Middle frontal gyrus (tissue), 1 donor: ENCODE data around the gene HSPB1.
A peak's percentile ranks its signal among the peaks of the same experiment; 100 is the strongest.
"Not testable (repeated sequence)": the region's sequence is repeated elsewhere in the genome, so short reads cannot be mapped to it uniquely, and the experiment has no call there.

Experiments used
- DNase-seq: peaks from one replicate; pipeline ENCODE4 v3.0.0-alpha.2; 2015; ENCODE audit warnings: low spot score; ENCODE audit errors: extremely low spot score

HSPB1 gene

DNA sequence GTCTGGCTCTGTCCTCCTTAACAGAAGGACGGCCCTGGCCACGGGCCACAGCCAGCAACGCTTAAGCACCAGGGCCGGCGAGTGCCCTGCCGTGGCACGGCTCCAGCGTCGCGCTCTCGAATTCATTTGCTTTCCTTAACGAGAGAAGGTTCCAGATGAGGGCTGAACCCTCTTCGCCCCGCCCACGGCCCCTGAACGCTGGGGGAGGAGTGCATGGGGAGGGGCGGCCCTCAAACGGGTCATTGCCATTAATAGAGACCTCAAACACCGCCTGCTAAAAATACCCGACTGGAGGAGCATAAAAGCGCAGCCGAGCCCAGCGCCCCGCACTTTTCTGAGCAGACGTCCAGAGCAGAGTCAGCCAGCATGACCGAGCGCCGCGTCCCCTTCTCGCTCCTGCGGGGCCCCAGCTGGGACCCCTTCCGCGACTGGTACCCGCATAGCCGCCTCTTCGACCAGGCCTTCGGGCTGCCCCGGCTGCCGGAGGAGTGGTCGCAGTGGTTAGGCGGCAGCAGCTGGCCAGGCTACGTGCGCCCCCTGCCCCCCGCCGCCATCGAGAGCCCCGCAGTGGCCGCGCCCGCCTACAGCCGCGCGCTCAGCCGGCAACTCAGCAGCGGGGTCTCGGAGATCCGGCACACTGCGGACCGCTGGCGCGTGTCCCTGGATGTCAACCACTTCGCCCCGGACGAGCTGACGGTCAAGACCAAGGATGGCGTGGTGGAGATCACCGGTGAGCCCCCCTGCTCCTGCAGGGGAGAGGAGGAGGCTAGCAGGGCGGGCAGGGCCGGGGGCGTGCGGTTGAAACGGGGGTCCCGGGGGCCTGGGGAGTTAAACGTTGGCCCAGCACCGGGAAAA, at the start of gene HSPB1:
TSS of gene HSPB1 (plus strand) at position 327 of the 855 bp plus-strand sequence. CDS start at position 367, 40 bp downstream.
- DNase-seq = peak; percentile 36

DNA sequence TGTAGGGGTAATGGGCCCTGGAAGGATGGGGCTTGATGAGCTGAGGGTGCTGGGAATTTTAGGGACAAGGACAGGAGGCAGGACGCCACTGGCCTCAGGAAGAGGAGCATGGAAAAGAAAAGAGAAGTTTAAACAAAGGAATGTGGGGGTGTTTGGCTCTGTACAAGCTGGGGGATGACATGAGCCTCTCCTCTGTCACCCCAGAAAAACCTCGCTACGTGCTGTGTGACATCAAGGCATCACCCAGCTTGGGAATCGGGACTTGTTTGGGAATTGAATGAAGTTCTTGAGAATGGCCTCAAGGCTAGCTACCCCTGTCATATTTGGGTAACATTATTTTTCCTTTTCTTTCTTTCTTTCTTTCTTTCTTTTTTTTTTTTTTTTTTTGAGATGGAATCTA, 47.7 kb upstream of the HSPB1 start:
- no peak for DNase-seq

DNA sequence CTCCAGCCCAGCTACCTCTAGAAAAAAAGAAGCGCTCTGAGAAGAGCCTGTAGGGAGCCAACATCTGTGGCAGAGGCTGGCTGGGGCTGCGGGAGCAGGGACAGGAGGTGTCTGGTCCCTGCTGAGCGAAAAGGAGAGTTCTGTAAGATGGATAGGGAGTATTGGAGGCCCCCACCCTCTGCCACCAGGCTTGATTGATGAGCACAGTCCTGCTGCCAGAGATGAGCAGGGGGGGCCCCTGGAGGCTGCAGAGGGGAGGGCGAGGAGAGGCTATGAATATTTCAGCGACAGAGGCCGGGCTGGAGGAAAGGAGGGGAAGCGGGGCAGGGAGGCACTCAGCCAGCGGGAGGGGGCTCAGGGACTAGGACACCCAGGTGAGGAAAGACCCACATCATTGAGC, 44.5 kb upstream of the HSPB1 start:
- no peak for DNase-seq

DNA sequence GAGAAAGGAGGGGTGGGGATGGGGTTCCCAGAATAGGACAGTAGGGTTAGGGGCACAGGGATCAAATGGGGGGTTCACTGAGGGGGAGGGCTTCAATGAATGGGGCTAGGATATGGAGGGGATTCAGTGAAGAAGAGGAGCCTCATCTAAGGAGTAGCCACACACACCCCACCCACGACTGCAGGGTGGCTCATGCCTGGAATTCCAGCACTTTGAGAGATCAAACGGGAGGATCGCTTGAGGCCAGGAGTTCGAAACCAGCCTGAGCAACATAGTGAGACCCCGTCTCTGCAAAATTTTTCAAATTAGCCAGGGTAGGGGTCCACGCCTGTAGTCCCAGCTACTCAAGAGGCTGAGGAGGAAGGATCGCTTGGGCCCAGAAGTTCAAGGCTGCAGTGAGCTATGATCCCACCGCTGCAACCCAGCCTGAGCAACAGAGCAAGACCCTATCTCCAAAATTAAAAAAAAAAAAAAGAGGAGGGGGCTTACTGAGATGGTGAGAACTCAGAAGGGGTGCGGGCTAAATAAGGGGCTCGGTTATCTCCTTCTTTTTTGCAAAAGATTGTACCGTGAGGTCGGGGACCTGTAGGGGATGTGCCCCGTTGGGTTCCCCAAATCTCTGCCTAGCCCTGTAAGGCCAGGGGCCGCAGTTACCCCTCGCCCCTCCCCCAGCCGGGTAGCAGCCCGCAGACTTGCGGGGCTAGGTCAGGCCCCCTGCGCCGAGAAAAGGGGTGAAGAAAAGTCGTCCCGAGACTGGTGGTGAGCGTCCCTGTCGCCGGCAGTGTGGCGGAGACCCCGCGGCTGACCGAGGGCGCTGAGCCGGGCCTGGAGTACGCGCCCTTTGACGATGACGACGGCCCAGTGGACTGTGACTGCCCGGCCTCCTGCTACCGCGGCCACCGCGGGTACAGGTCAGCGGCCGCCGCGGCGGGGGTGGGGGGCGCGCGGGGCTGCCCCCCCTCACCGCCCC, 43.1 kb upstream of the HSPB1 start:
- no peak for DNase-seq

DNA sequence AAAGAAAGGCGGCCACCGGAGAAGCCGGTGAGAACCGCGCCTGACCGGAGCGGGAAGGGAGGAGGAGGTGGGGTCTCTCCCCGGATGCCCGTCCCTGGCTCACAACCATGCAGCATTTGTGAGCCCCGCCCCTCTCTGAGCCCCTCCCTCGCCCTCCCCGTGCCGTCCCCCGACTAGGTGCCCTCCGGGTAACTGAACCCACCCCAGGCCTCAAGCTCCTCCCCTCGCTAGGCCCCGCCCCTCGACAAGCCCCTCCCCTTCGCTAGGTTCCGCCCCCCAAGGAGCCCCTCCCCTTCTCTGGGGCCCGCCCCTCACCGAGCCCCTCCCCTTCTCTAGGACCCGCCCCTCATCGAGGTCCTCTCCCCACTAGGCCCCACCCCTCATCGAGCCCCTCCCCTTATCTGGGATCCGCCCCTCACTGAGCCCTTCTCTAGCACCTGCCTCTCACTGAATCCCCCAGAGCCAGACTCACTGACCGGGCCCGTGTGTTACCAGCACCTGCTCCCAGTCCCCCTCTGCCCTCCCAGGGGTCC, 42.2 kb upstream of the HSPB1 start:
- no peak for DNase-seq

DNA sequence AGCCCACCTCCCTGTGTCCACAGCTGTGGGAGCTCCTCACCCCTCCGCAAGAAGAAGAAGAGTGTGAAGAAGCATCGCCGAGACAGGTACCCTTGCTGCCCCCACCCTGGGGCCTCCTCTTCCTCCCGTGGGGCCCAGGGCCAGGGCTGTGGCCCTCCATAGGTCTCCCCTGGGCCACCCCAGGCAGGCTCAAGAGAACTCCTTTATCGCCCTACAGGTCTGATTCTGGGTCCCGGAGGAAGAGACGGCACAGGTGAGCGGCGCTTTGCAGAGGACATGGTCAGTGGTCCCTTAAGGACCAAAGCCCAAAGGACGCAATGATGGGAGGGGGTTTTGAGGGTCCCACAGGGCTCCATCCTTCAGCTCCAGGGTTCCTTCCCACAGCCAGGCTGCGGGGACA, 41.1 kb upstream of the HSPB1 start:
- DNase-seq = no peak

DNA sequence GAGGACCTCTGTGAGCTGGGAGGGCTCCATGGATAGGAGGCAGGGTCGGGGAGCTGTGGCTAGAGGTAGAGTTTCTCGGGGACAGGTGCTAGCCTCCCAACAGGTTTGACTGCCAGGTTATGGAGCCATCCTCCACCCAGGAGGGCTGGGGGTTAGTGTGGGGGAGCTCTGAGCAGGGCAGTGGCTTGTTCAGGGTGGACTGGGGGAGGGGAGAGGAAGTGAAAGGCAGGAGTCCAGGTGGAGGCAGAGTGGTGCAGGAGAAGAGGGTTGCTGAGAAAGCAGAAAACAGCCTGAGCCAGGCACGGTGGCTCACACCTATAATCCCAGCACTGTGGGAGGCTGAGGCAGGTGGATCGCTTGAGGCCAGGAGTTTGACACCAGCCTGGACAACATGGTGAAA, 40.5 kb upstream of the HSPB1 start:
- DNase-seq = no peak

DNA sequence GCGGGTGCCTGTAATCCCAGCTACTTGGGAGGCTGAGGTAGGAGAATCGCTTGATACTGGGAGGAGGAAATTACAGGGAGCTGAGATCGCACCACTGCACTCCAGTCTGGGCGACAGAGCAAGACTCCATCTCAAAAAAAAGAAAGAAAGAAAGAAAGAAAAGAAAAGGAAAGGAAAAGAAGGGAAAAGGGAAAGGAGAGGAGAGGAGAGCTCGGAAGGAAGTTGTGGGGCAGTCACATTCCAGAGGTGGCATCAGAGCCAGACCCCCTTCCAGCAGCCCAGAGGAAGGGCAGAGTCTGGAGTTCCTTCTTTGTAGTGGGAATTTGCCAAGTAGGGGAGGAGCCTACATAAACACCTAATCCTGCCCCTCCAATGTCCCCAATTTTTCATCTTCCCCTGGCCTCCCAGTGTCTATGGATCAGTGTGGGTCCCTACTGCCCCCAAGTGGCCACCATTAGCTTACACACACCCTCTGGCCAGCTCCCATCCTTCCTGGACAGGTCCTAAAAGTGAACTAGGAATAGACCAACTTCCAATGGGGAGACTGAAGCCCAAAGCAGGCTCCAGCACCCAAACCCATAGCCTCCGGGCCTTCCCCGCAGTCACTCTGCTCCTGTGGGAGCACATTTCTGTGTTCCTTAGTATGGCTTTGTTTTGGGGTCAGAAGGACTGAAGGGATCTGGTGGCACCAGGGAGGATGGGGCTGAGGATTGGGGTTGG, 39.6 kb upstream of the HSPB1 start:
- no peak for DNase-seq

DNA sequence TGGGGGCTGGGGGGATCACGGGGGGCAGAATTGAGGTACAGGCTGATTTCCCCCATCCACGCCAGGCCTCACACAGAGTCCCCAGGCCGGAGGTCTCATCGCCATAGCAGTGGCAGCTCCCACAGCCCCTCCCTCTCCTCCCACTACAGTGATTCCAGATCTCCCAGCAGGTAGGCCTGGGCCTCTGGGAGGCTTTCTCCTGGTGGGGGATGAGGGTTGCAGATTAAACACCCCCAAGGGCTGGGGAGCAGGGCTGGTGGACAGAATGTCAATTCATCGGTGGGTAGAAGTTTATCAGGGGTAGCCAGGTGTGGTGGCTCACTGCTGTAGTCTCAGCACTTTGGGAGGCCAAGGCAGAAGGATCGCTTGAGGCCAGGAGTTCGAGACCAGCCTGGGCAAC, 37.2 kb upstream of the HSPB1 start:
- DNase-seq = no peak

DNA sequence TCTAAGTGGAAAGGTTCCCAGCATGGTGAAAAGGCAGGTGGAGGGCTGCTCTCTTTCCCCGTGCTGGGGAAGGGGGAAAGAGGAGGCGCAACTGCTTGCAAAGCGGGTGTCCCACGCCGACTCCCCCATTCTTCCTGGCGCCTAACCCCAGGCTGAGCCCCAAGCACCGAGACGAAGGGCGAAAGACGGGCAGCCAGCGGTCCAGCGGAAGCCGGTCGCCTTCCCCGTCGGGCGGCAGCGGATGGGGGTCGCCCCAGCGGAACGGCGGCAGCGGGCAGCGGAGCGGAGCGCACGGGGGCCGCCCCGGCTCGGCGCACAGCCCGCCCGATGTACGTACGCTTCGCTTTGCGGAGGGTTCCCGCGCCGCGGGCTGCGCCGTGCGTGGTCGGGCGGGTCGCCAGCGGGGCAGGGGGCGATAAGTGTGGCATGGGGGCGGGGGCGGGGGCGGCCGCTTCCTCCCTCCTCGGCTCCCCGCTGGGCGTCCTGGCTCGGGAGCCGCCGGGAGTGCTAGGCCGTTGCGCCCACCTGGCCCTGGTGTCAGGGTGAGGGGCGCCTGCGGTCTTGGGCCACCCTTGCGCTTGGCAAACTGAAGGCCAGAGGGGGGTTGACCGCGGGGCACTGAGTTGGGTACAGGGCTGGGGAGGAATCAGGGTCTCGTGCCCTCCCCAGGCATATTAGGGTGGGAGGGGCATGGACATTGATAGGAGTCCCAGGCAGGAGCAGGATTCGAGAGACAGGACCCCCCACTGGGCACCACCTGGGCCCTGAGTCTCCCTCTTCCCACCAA, 35.2 kb upstream of the HSPB1 start:
- no peak for DNase-seq

DNA sequence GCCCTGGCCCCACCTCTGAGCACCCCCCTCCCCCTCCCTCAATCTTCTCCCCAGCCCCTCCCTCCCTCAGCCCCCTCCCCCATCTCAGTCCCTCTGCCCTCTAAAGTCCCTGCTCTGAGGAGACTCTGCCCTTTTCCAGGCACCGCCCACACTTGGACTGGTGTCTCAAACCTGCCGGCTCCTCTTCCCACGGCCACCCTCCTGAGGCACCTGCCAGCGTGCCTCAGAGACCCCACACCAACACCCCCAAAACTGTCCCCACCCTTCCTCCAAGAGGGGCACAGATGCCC, 34.6 kb upstream of the HSPB1 start:
- no peak for DNase-seq

DNA sequence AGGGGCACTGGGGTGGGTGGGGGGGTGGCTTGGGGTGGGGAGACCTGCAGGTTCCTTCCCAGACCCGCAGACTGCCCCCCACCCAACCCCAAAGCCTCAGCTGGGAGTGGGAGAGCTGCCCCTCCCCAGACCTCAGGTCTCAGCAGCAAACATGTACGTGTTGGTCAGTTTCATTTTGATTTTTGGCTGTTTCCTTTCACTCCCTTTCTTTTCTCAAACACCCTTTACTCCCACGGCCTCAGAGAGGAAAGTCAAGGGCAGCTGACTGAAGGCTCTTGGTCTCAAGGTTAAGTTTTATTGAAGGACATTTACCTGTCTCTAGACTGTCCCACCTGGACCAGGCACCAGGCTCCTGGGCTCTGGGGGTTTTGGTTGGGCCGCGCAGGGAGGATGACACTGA, 34.1 kb upstream of the HSPB1 start:
- DNase-seq = no peak

DNA sequence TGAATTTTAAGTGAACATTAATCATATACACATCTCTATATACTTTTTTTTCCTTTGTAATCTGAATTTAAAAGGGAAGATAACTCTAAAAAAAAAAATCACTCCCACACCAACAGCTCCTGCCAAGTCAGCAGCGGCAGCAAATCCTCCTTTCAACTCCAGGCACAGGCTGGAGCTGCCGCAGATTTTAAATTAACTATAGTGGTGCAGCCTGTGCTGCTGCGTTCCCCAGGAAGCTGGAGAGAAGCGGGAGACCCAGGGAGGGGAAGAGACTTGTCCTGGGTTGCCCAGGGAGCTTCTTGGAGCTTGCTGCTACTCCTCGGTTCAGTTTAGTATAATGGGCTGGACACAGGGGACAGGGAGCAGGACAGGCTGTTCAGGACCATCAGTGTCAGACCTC, 32.6 kb upstream of the HSPB1 start:
- DNase-seq = peak; percentile 45

DNA sequence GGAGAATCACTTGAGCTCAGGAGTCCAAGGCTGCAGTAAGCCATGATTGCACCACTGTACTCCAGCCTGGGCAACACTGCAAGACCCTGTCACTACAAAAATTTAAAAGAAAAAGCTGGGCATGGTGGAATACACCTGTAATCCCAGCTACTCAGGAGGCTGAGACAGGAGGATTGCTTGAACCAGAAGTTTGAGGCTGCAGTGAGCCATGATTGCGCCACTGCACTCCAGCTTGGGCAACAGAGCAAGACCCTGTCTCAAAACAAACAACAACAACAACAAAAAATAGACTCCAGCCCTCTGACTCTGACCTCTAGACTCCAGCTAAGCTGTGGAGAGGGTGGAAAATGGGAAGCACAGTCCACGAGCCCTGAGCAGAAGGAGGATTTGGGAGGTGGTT, 31.1 kb upstream of the HSPB1 start:
- not testable (repeated sequence) for DNase-seq

DNA sequence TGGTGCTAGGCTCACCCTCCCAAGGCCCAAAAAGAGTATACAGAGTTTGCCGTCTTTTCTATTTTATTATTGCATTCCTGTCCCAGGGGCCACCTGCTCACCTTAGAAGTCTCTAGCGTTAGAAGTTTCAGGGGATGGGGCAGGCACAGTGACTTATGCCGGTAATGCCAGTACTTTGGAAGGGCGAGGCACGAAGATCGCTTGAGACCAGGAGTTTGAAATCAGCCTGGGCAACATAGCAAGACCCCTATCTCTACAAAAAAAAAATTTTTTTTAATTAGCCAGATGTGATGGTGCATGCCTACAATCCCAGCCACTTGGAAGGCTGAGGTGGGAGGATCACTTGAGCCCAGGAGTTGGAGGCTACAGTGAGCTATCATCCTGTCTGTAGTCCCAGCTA, 30.3 kb upstream of the HSPB1 start:
- DNase-seq = no peak

DNA sequence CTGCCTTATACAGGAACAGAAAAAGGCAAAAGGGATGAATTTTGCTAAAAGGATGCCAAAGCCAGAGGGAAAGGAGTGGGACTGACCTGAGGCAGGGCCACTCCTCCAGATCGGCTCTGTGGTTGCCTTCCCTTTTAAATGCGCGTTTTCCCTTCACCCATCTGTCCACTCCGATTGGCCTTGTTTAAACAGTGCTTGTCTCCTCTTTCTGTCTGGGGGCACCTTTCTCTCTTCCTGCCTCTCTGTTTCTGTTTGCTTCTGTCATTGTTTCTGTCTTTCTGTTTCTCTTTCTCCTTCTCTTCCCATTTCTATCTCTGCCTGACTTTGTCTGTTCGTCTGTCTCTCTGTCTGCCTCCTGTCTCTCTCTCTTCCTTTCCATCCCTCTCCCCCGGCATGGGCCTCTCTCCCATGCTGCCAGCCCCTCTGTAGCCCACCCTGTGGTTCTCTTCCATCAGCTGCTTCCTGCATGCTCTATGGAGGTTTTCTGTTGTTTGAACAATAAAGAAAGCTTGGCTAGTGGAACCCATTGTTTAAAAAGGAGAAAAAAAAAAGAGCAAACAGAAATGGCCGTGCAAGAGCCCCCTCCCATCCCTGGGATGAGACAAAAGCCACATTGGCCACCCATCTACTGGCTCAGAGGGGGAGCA, 29.5 kb upstream of the HSPB1 start:
- DNase-seq = no peak

DNA sequence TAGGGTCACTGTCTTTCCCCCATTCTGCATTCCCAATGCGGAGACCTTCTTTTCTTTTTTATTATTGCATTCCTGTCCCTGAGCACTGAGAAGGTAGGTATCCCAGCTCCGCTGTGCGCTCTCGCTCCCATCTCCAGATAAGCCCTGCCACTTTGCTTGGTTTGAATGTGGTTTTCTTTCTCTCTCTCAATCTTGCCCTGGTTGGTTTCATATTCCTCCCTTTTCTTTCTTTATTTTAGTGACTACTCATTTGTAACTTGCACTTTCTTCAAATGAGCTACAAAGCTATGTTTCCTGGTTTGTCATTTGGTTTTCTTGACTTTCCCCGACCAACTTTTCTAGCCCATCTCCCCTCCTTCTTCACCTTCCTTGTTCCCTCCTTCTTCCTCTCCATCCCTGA, 29.0 kb upstream of the HSPB1 start:
- DNase-seq = no peak

DNA sequence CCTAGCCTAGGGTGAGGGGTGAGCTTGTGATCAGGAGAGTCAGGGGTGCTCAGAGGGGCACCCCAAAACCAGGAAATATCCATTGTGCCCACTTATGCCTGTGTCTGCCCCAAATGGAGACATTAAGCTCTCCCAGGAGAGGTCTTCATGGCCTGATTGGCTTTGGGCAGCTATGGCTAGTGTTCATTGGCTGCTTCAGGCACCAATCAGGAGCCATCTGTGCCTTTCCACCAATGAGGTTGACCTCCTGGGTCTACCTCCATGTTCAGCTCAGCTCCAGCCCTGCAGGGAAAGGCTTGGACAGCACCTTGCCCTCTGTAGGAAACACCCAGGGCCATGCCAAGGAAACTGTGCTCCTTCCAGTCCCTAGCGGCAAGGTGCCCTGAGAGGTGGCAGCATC, 23.9 kb upstream of the HSPB1 start:
- no peak for DNase-seq

DNA sequence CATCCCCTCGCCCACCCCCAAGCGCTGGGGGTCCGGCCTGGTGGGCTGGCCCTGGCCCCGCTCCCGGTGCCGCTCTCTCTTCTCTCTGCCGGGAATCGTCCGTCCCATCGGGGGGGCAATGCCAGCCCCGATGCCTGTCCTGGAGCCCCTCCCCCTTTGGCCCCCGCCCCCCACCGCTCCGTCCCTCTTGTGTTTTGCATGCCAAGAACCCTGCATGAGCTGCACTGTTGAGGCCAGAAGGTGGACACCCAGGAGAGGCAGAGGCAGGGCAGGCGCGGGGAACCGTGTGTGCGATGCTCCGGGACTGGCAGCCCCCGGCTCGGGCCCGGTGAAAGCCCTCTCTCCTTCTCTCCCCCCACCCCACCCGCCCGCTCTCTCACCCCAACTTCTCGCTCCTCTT, 22.1 kb upstream of the HSPB1 start:
- DNase-seq = no peak

DNA sequence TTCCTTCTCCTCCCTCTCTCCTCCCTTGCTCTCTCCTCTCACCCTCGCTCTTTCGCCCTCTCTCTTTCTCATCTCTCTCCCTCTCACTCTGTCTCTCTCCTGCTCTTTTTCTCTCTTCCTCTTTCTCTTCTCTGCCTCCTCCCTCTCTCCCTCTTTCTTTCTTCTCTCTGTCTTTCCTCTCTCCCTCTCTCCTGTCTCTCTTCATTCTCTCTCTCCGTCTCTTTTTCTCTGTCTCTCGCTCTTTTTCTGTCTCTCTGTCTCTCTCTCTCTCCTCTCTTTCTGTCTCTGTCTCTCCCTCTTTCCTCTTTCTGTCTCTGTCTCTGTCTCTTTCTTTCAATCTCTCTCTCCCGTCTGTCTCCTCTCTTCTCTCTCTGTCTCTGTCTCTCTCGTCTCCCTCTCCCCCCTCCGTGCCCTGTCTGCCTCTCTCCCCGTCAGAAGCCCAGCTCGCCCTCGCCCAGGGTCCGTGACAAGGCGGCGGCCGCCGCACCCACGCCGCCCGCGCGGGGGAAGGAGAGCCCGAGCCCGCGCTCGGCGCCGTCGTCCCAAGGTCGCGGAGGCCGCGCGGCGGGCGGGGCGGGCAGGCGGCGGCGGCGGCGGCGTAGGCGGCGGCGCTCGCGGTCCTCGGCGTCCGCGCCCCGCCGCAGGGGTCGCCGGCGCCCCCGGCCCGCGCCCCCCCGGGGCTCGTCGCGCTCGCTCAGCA, 21.3 kb upstream of the HSPB1 start:
- DNase-seq = no peak
